Uterus (tissue), 2 donors: ENCODE measurements around the gene DPF3.

Experiments
- CTCF ChIP-seq, 4 experiments: fragments of 200-600 bp in 2 of 4; fragments of 450-650 bp in 2 of 4; sonication (generic) in 2 of 4; IDR thresholded peaks; one replicate each; pipeline ENCODE4 v1.5.1; 2016 to 2019; ENCODE audit warnings: antibody characterized with exemption in 4 of 4, mild to moderate bottlenecking in 2 of 4, moderate library complexity in 1 of 4
- POLR2A ChIP-seq, 2 donors: fragments of 450-650 bp; IDR thresholded peaks; one replicate each; pipeline ENCODE4 v1.6.1; 2016; ENCODE audit warnings: antibody characterized with exemption in 2 of 2, mild to moderate bottlenecking in 1 of 2, moderate library complexity in 1 of 2

- TF ChIP-seq CTCF (IDR thresholded peaks at IDR 0.05) (no peak), POLR2A (IDR thresholded peaks at IDR 0.05) (no peak)
Measured at GRCh38 chr14:72606879-72607278, 287.0 kb downstream of the DPF3 start.
